Uterus (tissue), 2 donors: ENCODE data around the gene GLB1L.

Source experiments
- CTCF ChIP-seq, 4 experiments: fragments of 200-600 bp in 2 of 4; fragments of 450-650 bp in 2 of 4; sonication (generic) in 2 of 4; IDR thresholded peaks; one replicate each; pipeline ENCODE4 v1.5.1; 2016 to 2019; ENCODE audit warnings: antibody characterized with exemption in 4 of 4, mild to moderate bottlenecking in 2 of 4, moderate library complexity in 1 of 4
- POLR2A ChIP-seq, 2 donors: fragments of 450-650 bp; IDR thresholded peaks; one replicate each; pipeline ENCODE4 v1.6.1; 2016; ENCODE audit warnings: antibody characterized with exemption in 2 of 2, mild to moderate bottlenecking in 1 of 2, moderate library complexity in 1 of 2

GRCh38 chr2:219287580-219288265, 42.5 kb upstream of the GLB1L start:
- no peak for TF ChIP-seq CTCF (IDR thresholded peaks at IDR 0.05)
- no peak for TF ChIP-seq POLR2A (IDR thresholded peaks at IDR 0.05)
